Calu3 (cell line): Measurements from ENCODE around the gene HMGA1. TPM values are rescaled to one million over a fixed set of nuclear protein-coding genes. Genes with fewer than 3 reads are reported as not detected.

Experiments
- BruUV-seq: library from RNA; stranded (reverse); fragments of 400-500 nt; replicated peaks from 2 replicates; lab custom pipeline; 2021; lab: Mats Ljungman, UMichigan
- CTCF ChIA-PET: fragments of 300-600 bp; sonication (Branson Sonifier 250); formaldehyde crosslinking; loops from one replicate; lab custom pipeline; 2022; ENCODE audit warnings: antibody characterized with exemption; lab: Charles Lee
- DNase-seq: peaks from one replicate; pipeline ENCODE4 v3.0.0; 2022
- H3K27ac Mint-ChIP-seq: one replicate; pipeline ENCODE4 v1.8.0; 2022; ENCODE audit warnings: mixed read lengths; ENCODE audit not compliant: unreplicated experiment
- H3K27me3 Mint-ChIP-seq: one replicate; pipeline ENCODE4 v1.8.0; 2022; ENCODE audit warnings: mixed read lengths; ENCODE audit not compliant: unreplicated experiment
- H3K36me3 Mint-ChIP-seq: one replicate; pipeline ENCODE4 v1.8.0; 2022; ENCODE audit warnings: mild to moderate bottlenecking, moderate library complexity, mixed read lengths; ENCODE audit not compliant: insufficient read depth, unreplicated experiment
- H3K4me1 Mint-ChIP-seq: one replicate; pipeline ENCODE4 v1.8.0; 2022; ENCODE audit warnings: mild to moderate bottlenecking, low read depth, mixed read lengths; ENCODE audit not compliant: unreplicated experiment
- H3K4me3 Mint-ChIP-seq: one replicate; pipeline ENCODE4 v1.8.0; 2022; ENCODE audit warnings: mild to moderate bottlenecking, low read depth, moderate library complexity, mixed read lengths; ENCODE audit not compliant: unreplicated experiment
- H3K9me3 Mint-ChIP-seq: one replicate; pipeline ENCODE4 v1.8.0; 2022; ENCODE audit warnings: low read depth, mixed read lengths; ENCODE audit not compliant: unreplicated experiment
- intact Hi-C: fragments of 100-400 bp; cut with micrococcal nuclease; formaldehyde crosslinking; loops from one replicate; pipeline ENCODE4 v1.10.0; 2022; ENCODE audit not compliant: unreplicated experiment
- total RNA-seq: library from RNA; stranded (reverse); gene quantifications from 2 replicates; pipeline ENCODE4 v1.2.3, GENCODE V29; 2022
- TF ChIP-seq, protein P1 (sequence below): fragments of 200-600 bp; IDR thresholded peaks from one replicate; pipeline ENCODE4 v1.8.0; 2022; ENCODE audit warnings: antibody characterized with exemption; ENCODE audit not compliant: unreplicated experiment

The HMGA1 gene
- total RNA-seq, 1 experiment from 2014 or later: 1,138 TPM

DNA sequence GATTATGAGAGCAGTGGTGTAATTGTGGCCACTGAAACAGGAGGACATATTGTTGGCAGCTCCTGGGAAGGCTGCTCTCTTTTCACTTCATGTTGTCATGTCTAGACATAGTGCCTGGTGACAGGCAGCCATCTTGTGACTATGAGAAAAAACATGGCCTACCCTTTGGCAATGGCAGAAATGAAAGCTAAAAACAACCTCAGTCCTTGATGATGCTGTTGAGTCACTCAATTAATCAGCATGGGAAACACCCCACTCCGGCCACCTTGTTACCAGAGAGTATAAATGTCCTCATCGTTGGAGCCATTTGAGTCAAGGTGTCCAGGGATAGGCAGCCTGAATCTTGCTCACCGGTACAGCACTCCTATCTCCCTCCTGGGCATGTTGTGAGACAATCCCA lies 31.2 kb upstream of the HMGA1 start:
- TF ChIP-seq, protein P1, sequence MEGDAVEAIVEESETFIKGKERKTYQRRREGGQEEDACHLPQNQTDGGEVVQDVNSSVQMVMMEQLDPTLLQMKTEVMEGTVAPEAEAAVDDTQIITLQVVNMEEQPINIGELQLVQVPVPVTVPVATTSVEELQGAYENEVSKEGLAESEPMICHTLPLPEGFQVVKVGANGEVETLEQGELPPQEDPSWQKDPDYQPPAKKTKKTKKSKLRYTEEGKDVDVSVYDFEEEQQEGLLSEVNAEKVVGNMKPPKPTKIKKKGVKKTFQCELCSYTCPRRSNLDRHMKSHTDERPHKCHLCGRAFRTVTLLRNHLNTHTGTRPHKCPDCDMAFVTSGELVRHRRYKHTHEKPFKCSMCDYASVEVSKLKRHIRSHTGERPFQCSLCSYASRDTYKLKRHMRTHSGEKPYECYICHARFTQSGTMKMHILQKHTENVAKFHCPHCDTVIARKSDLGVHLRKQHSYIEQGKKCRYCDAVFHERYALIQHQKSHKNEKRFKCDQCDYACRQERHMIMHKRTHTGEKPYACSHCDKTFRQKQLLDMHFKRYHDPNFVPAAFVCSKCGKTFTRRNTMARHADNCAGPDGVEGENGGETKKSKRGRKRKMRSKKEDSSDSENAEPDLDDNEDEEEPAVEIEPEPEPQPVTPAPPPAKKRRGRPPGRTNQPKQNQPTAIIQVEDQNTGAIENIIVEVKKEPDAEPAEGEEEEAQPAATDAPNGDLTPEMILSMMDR: no peak
- H3K36me3 Mint-ChIP-seq: no peaks in the 10 kb centered on the region
- no peak overlapping the region for H3K4me3 Mint-ChIP-seq
- BruUV-seq: no TSS peak
- no peaks in the 10 kb centered on the region for H3K4me1 Mint-ChIP-seq
- H3K27ac Mint-ChIP-seq: no peak overlapping the region
- CTCF ChIA-PET: interaction anchor here (0.6 kb wide), 1 partner anchor 210 kb away, joined by 3 read pairs; no protein-coding TSS in a partner anchor
- no peak for DNase-seq
- intact Hi-C loops: no loop called here
- no peaks in the 10 kb centered on the region for H3K9me3 Mint-ChIP-seq
- no peaks in the 10 kb centered on the region for H3K27me3 Mint-ChIP-seq

DNA sequence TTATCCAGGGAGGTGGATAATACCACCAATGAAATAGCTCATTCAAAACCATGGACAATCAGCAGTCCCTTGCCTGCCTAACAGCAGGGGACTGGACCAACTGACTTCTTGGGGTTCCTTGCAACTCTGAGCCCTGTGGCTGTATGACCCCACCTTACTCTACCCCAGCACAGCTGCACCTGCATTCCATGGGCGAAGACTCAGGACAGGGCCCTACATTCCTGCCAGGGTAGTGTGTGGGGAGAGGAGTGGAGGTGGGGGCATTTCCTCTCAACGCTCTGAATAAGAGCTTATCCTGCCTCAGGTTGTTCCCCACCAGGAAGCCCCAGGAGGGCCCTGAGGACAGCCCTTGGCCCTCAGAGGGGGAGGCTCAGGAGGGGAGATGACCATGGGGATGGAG lies 30.8 kb upstream of the HMGA1 start:
- no TSS peak for BruUV-seq
- H3K27me3 Mint-ChIP-seq: no peaks in the 10 kb centered on the region
- no peaks in the 10 kb centered on the region for H3K36me3 Mint-ChIP-seq
- no peaks in the 10 kb centered on the region for H3K4me1 Mint-ChIP-seq
- intact Hi-C loops: no loop called here
- CTCF ChIA-PET: no interaction called here
- H3K9me3 Mint-ChIP-seq: no peaks in the 10 kb centered on the region
- TF ChIP-seq, protein P1: no peak
- DNase-seq: no peak
- H3K27ac Mint-ChIP-seq: no peak overlapping the region
- H3K4me3 Mint-ChIP-seq: no peak overlapping the region

DNA sequence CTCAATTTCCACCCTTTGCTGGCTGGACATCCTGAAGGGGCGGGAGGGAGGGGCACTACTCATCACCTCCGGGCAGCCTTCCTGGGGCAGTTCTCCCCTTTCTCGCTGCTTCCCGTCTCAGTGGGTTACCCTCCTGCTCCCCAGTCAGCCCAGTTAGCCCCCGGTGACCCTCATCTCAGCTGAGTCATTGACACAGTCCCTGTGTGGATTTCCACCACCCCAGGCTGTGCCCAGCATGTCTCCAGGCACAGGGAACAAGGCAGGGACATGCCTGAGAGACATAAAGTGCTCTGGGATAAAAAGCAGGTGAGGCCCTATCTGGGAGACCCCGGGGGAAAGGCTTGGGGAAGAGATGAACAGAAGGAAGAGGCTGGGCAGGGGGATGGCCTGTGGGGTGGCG lies 29.9 kb upstream of the HMGA1 start:
- TF ChIP-seq, protein P1: no peak
- Mint-ChIP-seq H3K27ac (no peak overlapping the region), H3K4me1 (no peaks in the 10 kb centered on the region), H3K9me3 (no peaks in the 10 kb centered on the region), H3K36me3 (no peaks in the 10 kb centered on the region), H3K27me3 (no peaks in the 10 kb centered on the region), H3K4me3 (no peak overlapping the region)
- BruUV-seq: no TSS peak
- DNase-seq: no peak
- CTCF ChIA-PET: interaction anchor here (1.3 kb wide), 1 partner anchor 208 kb away, joined by 4 read pairs; no protein-coding TSS in a partner anchor
- intact Hi-C loops: no loop called here

DNA sequence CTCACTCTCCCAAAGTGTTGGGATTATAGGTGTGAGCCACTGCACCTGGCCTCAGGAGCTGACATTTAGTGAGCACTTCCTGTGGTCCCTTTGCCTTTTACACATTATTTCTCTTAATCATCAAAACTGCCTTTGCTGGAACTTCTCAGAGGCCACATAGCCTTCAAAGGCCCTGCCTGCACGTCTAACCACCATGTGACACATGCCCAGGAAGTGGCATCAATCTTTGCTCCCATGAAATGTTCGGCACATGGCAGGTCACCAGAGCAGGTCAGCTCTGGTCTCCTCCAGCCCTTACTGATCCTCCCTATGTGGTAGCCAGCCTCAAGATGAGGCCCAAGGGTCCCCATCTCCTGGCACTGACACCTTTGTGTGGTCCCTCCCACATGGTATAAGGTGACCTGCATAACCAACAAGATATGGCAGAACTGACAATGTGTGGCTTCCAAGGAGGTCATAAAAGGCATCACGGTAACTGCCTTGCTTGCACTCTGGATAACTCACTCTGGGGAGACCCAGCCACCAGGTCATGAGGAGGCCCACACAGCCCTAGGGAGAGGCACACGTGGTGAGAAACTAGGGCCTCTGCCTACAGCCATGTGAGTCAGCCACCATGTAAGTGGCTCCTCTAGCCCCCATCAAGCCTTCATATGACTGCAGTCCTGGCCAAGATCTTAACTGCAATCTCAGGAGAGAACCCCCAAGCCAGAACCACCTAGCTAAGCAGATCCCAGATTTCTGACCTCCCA lies 28.8 kb upstream of the HMGA1 start:
- CTCF ChIA-PET: interaction anchor here (1.3 kb wide), 1 partner anchor 207 kb away, joined by 4 read pairs; no protein-coding TSS in a partner anchor
- DNase-seq: no peak
- intact Hi-C loops: no loop called here
- no peaks in the 10 kb centered on the region for H3K27me3 Mint-ChIP-seq
- no peak overlapping the region for H3K27ac Mint-ChIP-seq
- no peaks in the 10 kb centered on the region for H3K9me3 Mint-ChIP-seq
- BruUV-seq: no TSS peak
- H3K4me3 Mint-ChIP-seq: no peak overlapping the region
- TF ChIP-seq, protein P1: no peak
- no peaks in the 10 kb centered on the region for H3K4me1 Mint-ChIP-seq
- H3K36me3 Mint-ChIP-seq: no peaks in the 10 kb centered on the region
